GM12874 (cell line): ENCODE results near the gene KCND2.

Experiments used
- TF ChIP-seq, protein P1 (sequence below): IDR thresholded peaks from 2 replicates; pipeline ENCODE4 v1.5.1; 2011; ENCODE audit warnings: low read depth, mild to moderate bottlenecking, control low read depth, low read length, moderate library complexity; ENCODE audit not compliant: insufficient read depth

KCND2 gene

GRCh38 chr7:120276720-120277119 lies 3.7 kb downstream of the KCND2 start:
- TF ChIP-seq, protein P1, sequence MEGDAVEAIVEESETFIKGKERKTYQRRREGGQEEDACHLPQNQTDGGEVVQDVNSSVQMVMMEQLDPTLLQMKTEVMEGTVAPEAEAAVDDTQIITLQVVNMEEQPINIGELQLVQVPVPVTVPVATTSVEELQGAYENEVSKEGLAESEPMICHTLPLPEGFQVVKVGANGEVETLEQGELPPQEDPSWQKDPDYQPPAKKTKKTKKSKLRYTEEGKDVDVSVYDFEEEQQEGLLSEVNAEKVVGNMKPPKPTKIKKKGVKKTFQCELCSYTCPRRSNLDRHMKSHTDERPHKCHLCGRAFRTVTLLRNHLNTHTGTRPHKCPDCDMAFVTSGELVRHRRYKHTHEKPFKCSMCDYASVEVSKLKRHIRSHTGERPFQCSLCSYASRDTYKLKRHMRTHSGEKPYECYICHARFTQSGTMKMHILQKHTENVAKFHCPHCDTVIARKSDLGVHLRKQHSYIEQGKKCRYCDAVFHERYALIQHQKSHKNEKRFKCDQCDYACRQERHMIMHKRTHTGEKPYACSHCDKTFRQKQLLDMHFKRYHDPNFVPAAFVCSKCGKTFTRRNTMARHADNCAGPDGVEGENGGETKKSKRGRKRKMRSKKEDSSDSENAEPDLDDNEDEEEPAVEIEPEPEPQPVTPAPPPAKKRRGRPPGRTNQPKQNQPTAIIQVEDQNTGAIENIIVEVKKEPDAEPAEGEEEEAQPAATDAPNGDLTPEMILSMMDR = no peak

- TF ChIP-seq, protein P1 = no peak
These were observed 5.8 kb downstream of the KCND2 start for GRCh38 chr7:120278773-120279172.

- TF ChIP-seq, protein P1 = no peak
These were observed 7.8 kb downstream of the KCND2 start for GRCh38 chr7:120280743-120281142.

DNA sequence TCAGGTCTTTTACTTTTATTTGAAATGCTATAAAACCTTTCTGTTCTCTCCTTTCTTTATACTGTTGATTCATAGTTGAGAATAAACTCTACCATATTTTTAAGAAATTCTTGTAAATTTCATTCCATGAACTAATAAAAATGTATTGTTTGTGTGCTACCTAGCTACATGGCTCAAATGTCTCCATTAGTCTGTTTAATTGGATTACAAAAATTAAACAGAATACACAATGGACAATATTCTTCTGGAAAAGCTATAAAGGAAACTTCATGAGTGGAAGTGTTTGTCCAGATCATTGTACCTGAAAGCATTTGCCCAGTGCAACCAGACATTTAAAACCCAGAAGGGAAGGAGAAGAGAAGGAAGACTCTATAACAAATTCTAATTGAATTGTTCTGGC lies 20.1 kb downstream of the KCND2 start:
- TF ChIP-seq, protein P1 = no peak

DNA sequence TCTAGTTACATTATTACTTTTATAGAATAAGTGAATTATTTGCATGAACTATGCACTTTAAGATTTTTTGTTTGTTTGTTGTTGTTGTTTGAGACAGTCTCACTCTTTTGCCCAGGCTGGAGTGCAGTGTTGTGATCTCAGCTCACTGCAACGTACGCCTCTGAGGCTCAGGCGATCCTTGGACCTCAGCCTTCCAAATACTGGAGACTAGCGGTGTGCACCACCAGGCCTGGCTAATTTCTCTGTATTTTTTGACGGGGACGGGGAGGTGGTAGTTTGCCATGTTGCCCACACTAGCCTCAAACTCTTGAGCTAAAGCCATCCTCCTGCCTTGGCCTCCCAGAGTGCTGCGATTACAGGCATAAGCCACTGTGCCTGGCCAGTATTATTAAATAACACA lies 29.2 kb downstream of the KCND2 start:
- TF ChIP-seq, protein P1 = no peak

DNA sequence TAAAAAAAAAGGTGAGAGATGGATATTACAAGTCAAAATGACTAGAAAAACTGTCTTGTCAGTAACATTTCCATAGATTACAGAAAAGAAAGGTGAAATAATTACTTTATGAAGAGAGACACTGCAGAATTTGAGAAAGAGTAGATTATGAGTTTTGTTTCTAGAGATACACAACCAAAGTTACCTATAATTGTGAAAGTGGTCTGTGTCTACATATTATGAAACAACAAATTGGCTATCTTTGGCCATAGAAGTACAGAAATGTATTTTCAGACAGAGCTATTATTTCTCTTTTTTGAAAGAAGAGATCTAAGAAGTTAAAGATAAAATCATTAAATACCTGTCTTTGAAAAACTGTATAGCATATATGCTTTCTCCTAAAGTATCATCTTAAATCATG lies 30.1 kb downstream of the KCND2 start:
- TF ChIP-seq, protein P1 = no peak

DNA sequence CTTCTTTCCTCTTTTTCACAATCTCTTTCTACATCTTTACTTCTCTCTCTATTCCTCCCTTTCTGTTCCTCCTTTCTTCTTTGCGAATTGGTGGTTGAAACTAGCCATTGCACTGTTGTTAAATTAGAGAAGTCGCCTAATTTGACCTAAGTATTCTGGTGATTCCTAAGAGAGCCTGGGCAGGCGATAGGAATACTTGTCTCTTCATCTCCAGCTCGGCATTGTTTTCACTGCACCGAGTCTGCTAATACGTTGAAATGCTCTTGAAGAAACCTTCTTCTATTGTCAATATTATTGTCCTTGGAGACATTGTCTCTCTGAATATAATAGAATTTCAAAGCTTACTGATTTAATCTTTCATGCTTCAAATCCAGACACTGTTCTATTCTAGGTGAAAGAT lies 31.7 kb downstream of the KCND2 start:
- TF ChIP-seq, protein P1 = no peak

DNA sequence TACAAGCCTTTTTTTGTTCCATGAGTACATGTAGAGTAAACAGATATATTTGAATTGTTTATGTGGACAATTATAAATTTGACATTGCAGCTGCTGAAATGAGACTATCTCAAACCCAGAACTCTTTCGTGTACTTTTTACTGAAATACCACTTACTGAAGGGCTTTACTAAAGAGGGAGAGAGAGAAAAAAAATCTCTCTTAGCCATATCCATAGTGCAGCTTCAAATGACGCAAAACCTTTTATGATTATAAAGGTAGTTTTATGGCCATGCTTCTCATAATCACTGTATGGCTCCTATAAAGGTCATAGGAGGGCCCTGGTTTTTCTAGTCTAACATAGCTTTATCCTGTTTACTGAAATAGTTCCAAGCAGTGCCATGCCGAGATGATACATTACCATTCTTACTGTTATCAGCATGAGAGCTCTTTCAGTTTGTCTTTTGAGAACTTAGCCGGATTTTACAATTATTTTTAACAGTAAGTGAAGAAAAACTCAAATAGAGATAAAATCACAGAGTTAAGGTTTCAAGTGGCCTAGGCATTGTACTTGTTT lies 35.1 kb downstream of the KCND2 start:
- TF ChIP-seq, protein P1 = no peak
